ENCODE data around the gene ST6GALNAC5.

GRCh38 chr1:76948846-76949245 lies 81.6 kb downstream of the ST6GALNAC5 start:
- TF ChIP-seq, protein P1, sequence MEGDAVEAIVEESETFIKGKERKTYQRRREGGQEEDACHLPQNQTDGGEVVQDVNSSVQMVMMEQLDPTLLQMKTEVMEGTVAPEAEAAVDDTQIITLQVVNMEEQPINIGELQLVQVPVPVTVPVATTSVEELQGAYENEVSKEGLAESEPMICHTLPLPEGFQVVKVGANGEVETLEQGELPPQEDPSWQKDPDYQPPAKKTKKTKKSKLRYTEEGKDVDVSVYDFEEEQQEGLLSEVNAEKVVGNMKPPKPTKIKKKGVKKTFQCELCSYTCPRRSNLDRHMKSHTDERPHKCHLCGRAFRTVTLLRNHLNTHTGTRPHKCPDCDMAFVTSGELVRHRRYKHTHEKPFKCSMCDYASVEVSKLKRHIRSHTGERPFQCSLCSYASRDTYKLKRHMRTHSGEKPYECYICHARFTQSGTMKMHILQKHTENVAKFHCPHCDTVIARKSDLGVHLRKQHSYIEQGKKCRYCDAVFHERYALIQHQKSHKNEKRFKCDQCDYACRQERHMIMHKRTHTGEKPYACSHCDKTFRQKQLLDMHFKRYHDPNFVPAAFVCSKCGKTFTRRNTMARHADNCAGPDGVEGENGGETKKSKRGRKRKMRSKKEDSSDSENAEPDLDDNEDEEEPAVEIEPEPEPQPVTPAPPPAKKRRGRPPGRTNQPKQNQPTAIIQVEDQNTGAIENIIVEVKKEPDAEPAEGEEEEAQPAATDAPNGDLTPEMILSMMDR (IDR thresholded peaks at IDR 0.05; ENCODE audit: insufficient read depth, low read length) = no peak
- TF ChIP-seq POLR2AphosphoS5 (IDR thresholded peaks at IDR 0.05; ENCODE audit: low read depth) = no peak

Data from HL-60 (cell line).